ENCODE results near the gene DNAJB12.

GRCh38 chr10:72323108-72323749 is 31.5 kb downstream of the DNAJB12 start:
- TF ChIP-seq, protein P1, sequence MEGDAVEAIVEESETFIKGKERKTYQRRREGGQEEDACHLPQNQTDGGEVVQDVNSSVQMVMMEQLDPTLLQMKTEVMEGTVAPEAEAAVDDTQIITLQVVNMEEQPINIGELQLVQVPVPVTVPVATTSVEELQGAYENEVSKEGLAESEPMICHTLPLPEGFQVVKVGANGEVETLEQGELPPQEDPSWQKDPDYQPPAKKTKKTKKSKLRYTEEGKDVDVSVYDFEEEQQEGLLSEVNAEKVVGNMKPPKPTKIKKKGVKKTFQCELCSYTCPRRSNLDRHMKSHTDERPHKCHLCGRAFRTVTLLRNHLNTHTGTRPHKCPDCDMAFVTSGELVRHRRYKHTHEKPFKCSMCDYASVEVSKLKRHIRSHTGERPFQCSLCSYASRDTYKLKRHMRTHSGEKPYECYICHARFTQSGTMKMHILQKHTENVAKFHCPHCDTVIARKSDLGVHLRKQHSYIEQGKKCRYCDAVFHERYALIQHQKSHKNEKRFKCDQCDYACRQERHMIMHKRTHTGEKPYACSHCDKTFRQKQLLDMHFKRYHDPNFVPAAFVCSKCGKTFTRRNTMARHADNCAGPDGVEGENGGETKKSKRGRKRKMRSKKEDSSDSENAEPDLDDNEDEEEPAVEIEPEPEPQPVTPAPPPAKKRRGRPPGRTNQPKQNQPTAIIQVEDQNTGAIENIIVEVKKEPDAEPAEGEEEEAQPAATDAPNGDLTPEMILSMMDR (IDR thresholded peaks at IDR 0.05; ENCODE audit: low read depth, low read length), result no peak
- TF ChIP-seq EZH2phosphoT487 (IDR thresholded peaks at IDR 0.05; ENCODE audit: low read depth), result no peak

Measured in OCI-LY3 (cell line).